HepG2 (cell line): Measurements from ENCODE around the gene WDR54. TPM values are rescaled to one million over a fixed set of nuclear protein-coding genes. Genes with fewer than 3 reads are reported as not detected.

Experiments used
- ATAC-seq: fragments of 200-7000 bp; cut with Tn5 transposase; 3 replicates; pipeline ENCODE4 v1.9.1; 2020; ENCODE audit warnings: mild to moderate bottlenecking, moderate library complexity
- BruUV-seq: library from RNA; stranded (reverse); fragments of 400-500 nt; replicated peaks from 2 replicates; lab custom pipeline; 2021; lab: Mats Ljungman, UMichigan
- CTCF ChIA-PET: fragments of 300-600 bp; formaldehyde crosslinking; extraction: SDS; loops from one replicate; lab custom pipeline; 2021; ENCODE audit warnings: low total read pairs, inconsistent platforms, low intra/inter-chr PET ratio; lab: Yijun Ruan, JAX
- POLR2A ChIA-PET: fragments of 350-600 bp; sonication (Branson Sonifier 250); formaldehyde crosslinking; loops from one replicate; lab custom pipeline; 2020; ENCODE audit warnings: antibody characterized with exemption, inconsistent platforms; lab: Yijun Ruan, JAX
- DNase-seq: peaks from one replicate; pipeline ENCODE4 v3.0.0-alpha.2; 2015; ENCODE audit warnings: low spot score
- FAIRE-seq: peaks from 3 replicates; lab custom pipeline; 2011; peaks lifted over from hg19 to GRCh38; lab: Jason Lieb, UNC
- H2AFZ ChIP-seq: one replicate; pipeline ENCODE4 v1.6.1; 2011; ENCODE audit warnings: low read length, inconsistent platforms
- H3K27ac ChIP-seq: fragments of 300-600 bp; 3 replicates; pipeline ENCODE4 v1.8.0; 2011; ENCODE audit warnings: mixed run types, mild to moderate bottlenecking, mixed read lengths, low read length, inconsistent platforms; ENCODE audit not compliant: insufficient read depth; ENCODE audit errors: extremely low read length
- H3K27me3 ChIP-seq, 2 experiments: fragments of 200-600 bp in 1 of 2; 2 replicates in 1 of 2; 3 replicates in 1 of 2; pipeline versions ENCODE4 v1.6.0 to v1.8.0; 2011; ENCODE audit warnings: low read length in 2 of 2, mild to moderate bottlenecking in 2 of 2, moderate library complexity in 2 of 2, inconsistent platforms in 1 of 2; ENCODE audit not compliant: insufficient read depth in 2 of 2, control insufficient read depth in 1 of 2
- H3K36me3 ChIP-seq, 2 experiments: fragments of 200-600 bp in 1 of 2; replicated peaks in 1 of 2; 2 replicates in 1 of 2; 3 replicates in 1 of 2; pipeline versions ENCODE4 v1.5.1 to v1.8.0; 2011; ENCODE audit warnings: low read length in 2 of 2, inconsistent platforms in 1 of 2; ENCODE audit not compliant: insufficient read depth in 2 of 2, control insufficient read depth in 1 of 2
- H3K4me1 ChIP-seq: 2 replicates; pipeline ENCODE4 v1.5.1; 2012; ENCODE audit warnings: low read length, inconsistent platforms; ENCODE audit not compliant: insufficient read depth
- H3K4me2 ChIP-seq: 2 replicates; pipeline ENCODE4 v1.6.0; 2011; ENCODE audit warnings: low read depth, low read length, inconsistent platforms
- H3K4me3 ChIP-seq, 3 experiments: fragments of 200-600 bp in 1 of 3; sonication (generic), shearing (Covaris generic) in 1 of 3; replicated peaks in 1 of 3; 2 replicates each; pipeline ENCODE4 v1.5.1; 2011 to 2016; ENCODE audit warnings: low read length in 3 of 3, inconsistent platforms in 2 of 3, low read depth in 2 of 3, mild to moderate bottlenecking in 2 of 3, control low read depth in 1 of 3, mixed read lengths in 1 of 3; ENCODE audit not compliant: insufficient read depth in 1 of 3
- H3K79me2 ChIP-seq: one replicate; pipeline ENCODE4 v1.6.1; 2011; ENCODE audit warnings: low read length, inconsistent platforms; ENCODE audit not compliant: insufficient read depth
- H3K9ac ChIP-seq: 2 replicates; pipeline ENCODE4 v1.6.0; 2011; ENCODE audit warnings: mild to moderate bottlenecking, low read depth, low read length, inconsistent platforms; ENCODE audit not compliant: insufficient read depth
- H3K9me3 ChIP-seq: 2 replicates; pipeline ENCODE4 v1.5.1; 2012; ENCODE audit warnings: mild to moderate bottlenecking, low read length
- H4K20me1 ChIP-seq: 2 replicates; pipeline ENCODE4 v1.6.0; 2011; ENCODE audit warnings: inconsistent platforms, mild to moderate bottlenecking, low read length, moderate library complexity; ENCODE audit not compliant: insufficient read depth
- CEBPB ChIP-seq: IDR thresholded peaks from 2 replicates; pipeline ENCODE4 v1.6.1; 2011; ENCODE audit warnings: low read depth, low read length, improper control_type of control experiment, borderline replicate concordance
- KDM6A ChIP-seq: IDR thresholded peaks from 2 replicates; pipeline ENCODE4 v1.6.1; 2016; ENCODE audit warnings: low read depth
- NR2F6 ChIP-seq, 2 experiments: IDR thresholded peaks; 2 replicates each; pipeline ENCODE4 v1.6.1; 2016; ENCODE audit warnings: antibody characterized with exemption in 1 of 2, mild to moderate bottlenecking in 1 of 2
- PHF21A ChIP-seq: sonication (generic); formaldehyde crosslinking; IDR thresholded peaks from 2 replicates; pipeline ENCODE4 v1.5.0; 2020; ENCODE audit warnings: mild to moderate bottlenecking, missing genetic modification reagents
- SMYD3 ChIP-seq: sonication (generic); formaldehyde crosslinking; IDR thresholded peaks from 2 replicates; pipeline ENCODE4 v1.8.1; 2023; ENCODE audit warnings: mild to moderate bottlenecking, missing genetic modification reagents
- SP4 ChIP-seq: sonication (generic); formaldehyde crosslinking; IDR thresholded peaks from 2 replicates; pipeline ENCODE4 v1.8.1; 2023; ENCODE audit warnings: mild to moderate bottlenecking, missing genetic modification reagents
- TGIF2 ChIP-seq: IDR thresholded peaks from 2 replicates; pipeline ENCODE4 v1.6.1; 2016; ENCODE audit warnings: control low read depth, missing compliant biosample characterization
- XRCC5 ChIP-seq: fragments of 200-400 bp; formaldehyde crosslinking; optimal IDR thresholded peaks from 2 replicates; pipeline ENCODE3; 2017; ENCODE audit warnings: mild to moderate bottlenecking, low read length
- ZNF232 ChIP-seq: sonication (generic); formaldehyde crosslinking; IDR thresholded peaks from 2 replicates; pipeline ENCODE4 v1.4.0; 2020; ENCODE audit warnings: missing genetic modification reagents, borderline replicate concordance
- ZNF263 ChIP-seq: sonication (generic); formaldehyde crosslinking; IDR thresholded peaks from 2 replicates; pipeline ENCODE4 v1.4.0; 2020; ENCODE audit warnings: missing genetic modification reagents
- ZNF772 ChIP-seq: sonication (generic); formaldehyde crosslinking; IDR thresholded peaks from 2 replicates; pipeline ENCODE4 v1.5.0; 2020; ENCODE audit warnings: mild to moderate bottlenecking, missing genetic modification reagents
- ZNF883 ChIP-seq: sonication (generic); formaldehyde crosslinking; IDR thresholded peaks from 2 replicates; pipeline ENCODE4 v1.5.1; 2020; ENCODE audit warnings: mild to moderate bottlenecking, missing genetic modification reagents; ENCODE audit errors: not compliant biosample characterization
- WGBS: methylation state at CpG from one replicate; pipeline ENCODE4 v1.1.6; 2017; ENCODE audit warnings: low lambda C conversion rate; 5-methylcytosine and 5-hydroxymethylcytosine counted together
- in situ Hi-C: cut with HindIII; loops from 2 replicates; pipeline ENCODE4 v1.10.0; 2017; ENCODE audit warnings: low pct_unique_long_range_greater_than_20kb; ENCODE audit not compliant: extremely low pct_ligation_motif_present
- intact Hi-C: fragments of 100-400 bp; cut with micrococcal nuclease; formaldehyde crosslinking; loops from one replicate; pipeline ENCODE4 v1.10.0; 2022; ENCODE audit not compliant: unreplicated experiment
- polyA plus RNA-seq, 8 experiments: library from polyadenylated mRNA; depleted of rRNA in 3 of 8; stranded (reverse) in 7 of 8; unstranded in 1 of 8; fragments of >200 nt; fragmentation: Illumina TruSeq in 4 of 8; extraction: Trizol in 4 of 8; gene quantifications; 2 replicates each; pipeline versions ENCODE4 v1.2.1 to v1.2.3, GENCODE V29; 2011 to 2016; ENCODE audit warnings: low read depth in 4 of 8, missing spikeins in 1 of 8, mixed read lengths in 1 of 8; ENCODE audit not compliant: insufficient read depth in 1 of 8
- total RNA-seq, 5 experiments: library from RNA; depleted of rRNA; stranded (reverse); fragments of >200 nt; fragmentation: Illumina TruSeq; extraction: Trizol; gene quantifications; 2 replicates each; pipeline ENCODE4 v1.2.3, GENCODE V29; 2016; ENCODE audit warnings: low read depth in 1 of 5
- TF ChIP-seq, protein P1 (sequence below): sonication (generic); formaldehyde crosslinking; IDR thresholded peaks from 2 replicates; pipeline ENCODE4 v1.4.0; 2020; ENCODE audit warnings: missing genetic modification reagents, borderline replicate concordance
- TF ChIP-seq, protein P2 (sequence below): sonication (generic); formaldehyde crosslinking; IDR thresholded peaks from 2 replicates; pipeline ENCODE4 v1.8.0; 2022; ENCODE audit warnings: low read depth, missing genetic modification reagents
- TF ChIP-seq, protein P3 (sequence below): sonication (generic); formaldehyde crosslinking; IDR thresholded peaks from 2 replicates; pipeline ENCODE4 v1.4.0; 2020; ENCODE audit warnings: missing genetic modification reagents

The WDR54 gene
- total and polyA plus RNA-seq, 2 of the 13 experiments (the other 11 are each of a cell fraction or from before 2014, with no cell fraction given) = 2.0 to 17.3 TPM

DNA sequence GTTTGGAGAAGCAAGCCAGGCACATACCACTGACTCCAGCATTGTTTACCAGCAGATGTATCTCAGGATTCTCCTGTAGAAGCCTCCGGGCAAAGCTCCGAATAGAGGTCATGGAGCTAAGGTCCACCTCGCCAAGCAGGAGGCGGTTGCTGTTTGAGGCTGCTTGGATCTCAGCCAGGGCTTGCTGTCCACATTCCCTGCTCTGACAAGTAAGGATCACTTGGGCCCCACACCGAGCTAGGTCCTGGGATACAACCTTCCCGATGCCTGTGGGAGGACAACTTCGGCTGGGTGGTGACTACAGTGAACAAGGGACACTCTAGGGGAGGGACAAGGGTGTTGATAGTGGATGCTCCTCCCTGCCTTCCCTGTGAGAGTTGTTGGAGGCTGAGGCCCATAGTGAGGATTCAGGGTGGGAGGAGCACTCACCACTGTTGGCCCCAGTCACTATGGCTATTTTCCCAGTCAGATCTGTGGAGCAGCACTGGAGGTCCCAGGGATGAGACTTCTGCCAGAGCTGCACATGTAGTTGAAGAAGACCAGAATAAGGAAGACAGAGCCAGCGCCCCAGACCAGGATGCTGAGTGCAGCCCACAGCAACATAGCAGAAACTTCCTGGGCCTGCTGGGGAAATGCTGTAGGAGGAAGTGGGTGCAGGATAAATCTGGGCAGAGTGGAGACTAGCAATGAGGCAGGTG lies 8.4 kb upstream of the WDR54 start:
- H2AFZ ChIP-seq = peak overlapping the region; percentile 43
- H3K27ac ChIP-seq = peak overlapping the region; percentile 13
- H3K79me2 ChIP-seq = no peaks in the 10 kb centered on the region
- ChIA-PET CTCF (no interaction called here), POLR2A (interaction anchor here (0.7 to 2.4 kb wide), 11 partner anchors 11 to 117 kb away, joined by 3 to 17 read pairs (median 5); partner anchors contain the start of genes AUP1, HTRA2, MRPL53 and PCGF1)
- no peaks in the 10 kb centered on the region for H3K9me3 ChIP-seq
- peaks cover 27% of the 10 kb centered on the region for H3K4me1 ChIP-seq
- FAIRE-seq (peak; percentile 96), DNase-seq (peak; percentile 78), ATAC-seq (peak; percentile 84)
- H3K4me3 ChIP-seq = peak overlapping the region in 2 of 3 experiments; percentile 2 to 63; a peak in 2 of 6 replicates
- whole genome bisulfite sequencing = 3% methylated on average over 8 of the region's 8 CpGs
- H3K36me3 ChIP-seq = no peaks in the 10 kb centered on the region
- peak overlapping the region; percentile 84 for H3K4me2 ChIP-seq
- intact Hi-C loops (no loop called here), in situ Hi-C loops (no loop called here)
- peak overlapping the region; percentile 5; the same call in 1 of the 2 replicates for H3K9ac ChIP-seq
- peaks cover 0 to 9% of the 10 kb centered on the region in 2 experiments; a peak in 3 of 5 replicates for H3K27me3 ChIP-seq
- BruUV-seq = no TSS peak
- H4K20me1 ChIP-seq = no peaks in the 10 kb centered on the region
- TF ChIP-seq SMYD3 (CRISPR knock-in tag) (no peak), CEBPB (no peak), ZNF263 (CRISPR knock-in tag) (peak; percentile 97), ZNF232 (CRISPR knock-in tag) (no peak), KDM6A (CRISPR knock-in tag) (peak; percentile 63; the same call in 1 of the 2 replicates), SP4 (CRISPR knock-in tag) (peak; percentile 68; the same call in 1 of the 2 replicates), XRCC5 (peak; percentile 66), NR2F6 (IDR thresholded peaks at IDR 0.05) (peak; percentile 44; the same call in 1 of the 2 replicates), NR2F6 (CRISPR knock-in tag; IDR thresholded peaks at IDR 0.05) (peak; percentile 46; the same call in 1 of the 2 replicates), PHF21A (peak; percentile 79), ZNF772 (peak; percentile 49; the same call in 1 of the 2 replicates), TGIF2 (CRISPR knock-in tag) (0 out of 2 replicates have a peak, but pooled peaks have one; percentile 49), ZNF883 (CRISPR knock-in tag) (peak; percentile 59)
- TF ChIP-seq, protein P1, sequence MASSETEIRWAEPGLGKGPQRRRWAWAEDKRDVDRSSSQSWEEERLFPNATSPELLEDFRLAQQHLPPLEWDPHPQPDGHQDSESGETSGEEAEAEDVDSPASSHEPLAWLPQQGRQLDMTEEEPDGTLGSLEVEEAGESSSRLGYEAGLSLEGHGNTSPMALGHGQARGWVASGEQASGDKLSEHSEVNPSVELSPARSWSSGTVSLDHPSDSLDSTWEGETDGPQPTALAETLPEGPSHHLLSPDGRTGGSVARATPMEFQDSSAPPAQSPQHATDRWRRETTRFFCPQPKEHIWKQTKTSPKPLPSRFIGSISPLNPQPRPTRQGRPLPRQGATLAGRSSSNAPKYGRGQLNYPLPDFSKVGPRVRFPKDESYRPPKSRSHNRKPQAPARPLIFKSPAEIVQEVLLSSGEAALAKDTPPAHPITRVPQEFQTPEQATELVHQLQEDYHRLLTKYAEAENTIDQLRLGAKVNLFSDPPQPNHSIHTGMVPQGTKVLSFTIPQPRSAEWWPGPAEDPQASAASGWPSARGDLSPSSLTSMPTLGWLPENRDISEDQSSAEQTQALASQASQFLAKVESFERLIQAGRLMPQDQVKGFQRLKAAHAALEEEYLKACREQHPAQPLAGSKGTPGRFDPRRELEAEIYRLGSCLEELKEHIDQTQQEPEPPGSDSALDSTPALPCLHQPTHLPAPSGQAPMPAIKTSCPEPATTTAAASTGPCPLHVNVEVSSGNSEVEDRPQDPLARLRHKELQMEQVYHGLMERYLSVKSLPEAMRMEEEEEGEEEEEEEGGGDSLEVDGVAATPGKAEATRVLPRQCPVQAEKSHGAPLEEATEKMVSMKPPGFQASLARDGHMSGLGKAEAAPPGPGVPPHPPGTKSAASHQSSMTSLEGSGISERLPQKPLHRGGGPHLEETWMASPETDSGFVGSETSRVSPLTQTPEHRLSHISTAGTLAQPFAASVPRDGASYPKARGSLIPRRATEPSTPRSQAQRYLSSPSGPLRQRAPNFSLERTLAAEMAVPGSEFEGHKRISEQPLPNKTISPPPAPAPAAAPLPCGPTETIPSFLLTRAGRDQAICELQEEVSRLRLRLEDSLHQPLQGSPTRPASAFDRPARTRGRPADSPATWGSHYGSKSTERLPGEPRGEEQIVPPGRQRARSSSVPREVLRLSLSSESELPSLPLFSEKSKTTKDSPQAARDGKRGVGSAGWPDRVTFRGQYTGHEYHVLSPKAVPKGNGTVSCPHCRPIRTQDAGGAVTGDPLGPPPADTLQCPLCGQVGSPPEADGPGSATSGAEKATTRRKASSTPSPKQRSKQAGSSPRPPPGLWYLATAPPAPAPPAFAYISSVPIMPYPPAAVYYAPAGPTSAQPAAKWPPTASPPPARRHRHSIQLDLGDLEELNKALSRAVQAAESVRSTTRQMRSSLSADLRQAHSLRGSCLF (CRISPR knock-in tag) = no peak
- TF ChIP-seq, protein P2, sequence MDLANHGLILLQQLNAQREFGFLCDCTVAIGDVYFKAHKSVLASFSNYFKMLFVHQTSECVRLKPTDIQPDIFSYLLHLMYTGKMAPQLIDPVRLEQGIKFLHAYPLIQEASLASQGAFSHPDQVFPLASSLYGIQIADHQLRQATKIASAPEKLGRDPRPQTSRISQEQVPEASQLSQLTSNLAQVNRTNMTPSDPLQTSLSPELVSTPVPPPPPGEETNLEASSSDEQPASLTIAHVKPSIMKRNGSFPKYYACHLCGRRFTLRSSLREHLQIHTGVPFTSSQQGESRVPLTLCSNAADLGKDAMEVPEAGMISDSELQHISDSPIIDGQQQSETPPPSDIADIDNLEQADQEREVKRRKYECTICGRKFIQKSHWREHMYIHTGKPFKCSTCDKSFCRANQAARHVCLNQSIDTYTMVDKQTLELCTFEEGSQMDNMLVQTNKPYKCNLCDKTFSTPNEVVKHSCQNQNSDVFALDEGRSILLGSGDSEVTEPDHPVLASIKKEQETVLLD (CRISPR knock-in tag) = no peak
- TF ChIP-seq, protein P3, sequence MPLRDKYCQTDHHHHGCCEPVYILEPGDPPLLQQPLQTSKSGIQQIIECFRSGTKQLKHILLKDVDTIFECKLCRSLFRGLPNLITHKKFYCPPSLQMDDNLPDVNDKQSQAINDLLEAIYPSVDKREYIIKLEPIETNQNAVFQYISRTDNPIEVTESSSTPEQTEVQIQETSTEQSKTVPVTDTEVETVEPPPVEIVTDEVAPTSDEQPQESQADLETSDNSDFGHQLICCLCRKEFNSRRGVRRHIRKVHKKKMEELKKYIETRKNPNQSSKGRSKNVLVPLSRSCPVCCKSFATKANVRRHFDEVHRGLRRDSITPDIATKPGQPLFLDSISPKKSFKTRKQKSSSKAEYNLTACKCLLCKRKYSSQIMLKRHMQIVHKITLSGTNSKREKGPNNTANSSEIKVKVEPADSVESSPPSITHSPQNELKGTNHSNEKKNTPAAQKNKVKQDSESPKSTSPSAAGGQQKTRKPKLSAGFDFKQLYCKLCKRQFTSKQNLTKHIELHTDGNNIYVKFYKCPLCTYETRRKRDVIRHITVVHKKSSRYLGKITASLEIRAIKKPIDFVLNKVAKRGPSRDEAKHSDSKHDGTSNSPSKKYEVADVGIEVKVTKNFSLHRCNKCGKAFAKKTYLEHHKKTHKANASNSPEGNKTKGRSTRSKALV (CRISPR knock-in tag) = no peak
